Stomach (tissue), 4 donors: Measurements from ENCODE around the gene COL5A1.

Experiments used
- CTCF ChIP-seq, 7 experiments: fragments of 450-650 bp in 4 of 7; fragments of 200-600 bp in 3 of 7; sonication (generic) in 3 of 7; IDR thresholded peaks; one replicate each; pipeline ENCODE4 v1.5.1; 2016 to 2019; ENCODE audit warnings: antibody characterized with exemption in 7 of 7, control low read depth in 2 of 7, mild to moderate bottlenecking in 1 of 7
- EP300 ChIP-seq: sonication (generic); formaldehyde crosslinking; IDR thresholded peaks from one replicate; pipeline ENCODE4 v1.6.1; 2017; ENCODE audit warnings: antibody characterized with exemption
- POLR2A ChIP-seq, 4 donors: fragments of 450-650 bp; IDR thresholded peaks; one replicate each; pipeline ENCODE4 v1.6.1; 2016; ENCODE audit warnings: antibody characterized with exemption in 4 of 4, control low read depth in 2 of 4, mild to moderate bottlenecking in 1 of 4, moderate library complexity in 1 of 4
- POLR2AphosphoS5 ChIP-seq, 3 donors: sonication (generic); formaldehyde crosslinking; IDR thresholded peaks; one replicate each; pipeline ENCODE4 v1.6.1; 2016; ENCODE audit warnings: antibody characterized with exemption in 3 of 3

DNA sequence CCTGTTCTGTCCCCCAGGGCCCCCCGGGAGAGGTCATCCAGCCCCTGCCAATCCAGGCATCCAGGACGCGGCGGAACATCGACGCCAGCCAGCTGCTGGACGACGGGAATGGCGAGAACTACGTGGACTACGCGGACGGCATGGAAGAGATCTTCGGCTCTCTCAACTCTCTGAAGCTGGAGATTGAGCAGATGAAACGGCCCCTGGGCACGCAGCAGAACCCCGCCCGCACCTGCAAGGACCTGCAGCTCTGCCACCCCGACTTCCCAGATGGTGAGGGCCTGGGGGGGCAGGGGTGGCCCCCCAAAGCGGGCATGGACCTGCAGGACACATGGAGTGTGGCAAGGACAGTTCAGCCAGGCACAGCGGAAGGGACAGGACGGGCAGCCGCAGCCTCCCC, 183.0 kb downstream of the COL5A1 start:
- no peak for TF ChIP-seq CTCF (IDR thresholded peaks at IDR 0.05)
- TF ChIP-seq POLR2AphosphoS5 (IDR thresholded peaks at IDR 0.05): no peak
- TF ChIP-seq EP300: no peak
- no peak for TF ChIP-seq POLR2A (IDR thresholded peaks at IDR 0.05)
